Activated CD8-positive, alpha-beta memory T cell treated with anti-CD3 and anti-CD28 coated beads for 24 hours (primary cell): ENCODE measurements around the gene ATP6V1G2.
"Not testable (repeated sequence)": the region's sequence is repeated elsewhere in the genome, so short reads cannot be mapped to it uniquely, and the experiment has no call there.

ENCODE experiments used
- DNase-seq: peaks from one replicate; pipeline ENCODE4 v3.0.0-alpha.2; 2020

The ATP6V1G2 gene

DNA sequence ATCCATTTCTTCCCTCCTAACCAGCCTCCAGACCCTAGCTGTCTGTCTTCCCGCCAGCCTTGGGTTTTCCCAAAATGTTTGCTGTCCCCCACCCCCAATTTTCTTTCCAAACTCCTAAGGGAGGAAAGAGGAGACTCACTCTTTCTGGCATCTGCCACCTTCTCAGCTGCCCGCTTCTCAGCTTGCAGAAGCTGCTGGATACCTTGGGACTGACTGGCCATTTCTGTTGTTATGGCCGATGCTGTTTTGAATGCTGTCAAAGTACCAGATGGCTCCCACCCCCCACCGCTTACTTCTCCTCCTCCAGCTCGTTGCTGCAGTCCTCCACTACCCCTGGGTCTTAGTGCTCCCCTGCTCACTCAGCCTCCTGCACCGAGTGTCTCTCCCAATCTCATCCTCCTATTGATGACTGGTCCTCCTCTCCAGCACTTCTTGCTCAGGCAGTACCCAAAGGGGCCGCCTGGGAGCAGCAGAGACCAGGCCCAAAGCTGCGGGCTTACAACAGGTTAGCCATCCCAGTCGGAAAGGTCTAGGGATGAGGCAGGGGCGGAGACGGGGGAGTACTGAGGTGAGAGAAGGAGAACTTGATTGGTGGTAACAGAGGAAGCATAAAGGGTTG, at the start of gene ATP6V1G2:
Gene ATP6V1G2, minus strand, starts transcription at position 270 of the 619 bp plus-strand sequence. Its CDS starts 49 bp downstream, at position 221.
- DNase-seq, result peak; percentile 95

DNA sequence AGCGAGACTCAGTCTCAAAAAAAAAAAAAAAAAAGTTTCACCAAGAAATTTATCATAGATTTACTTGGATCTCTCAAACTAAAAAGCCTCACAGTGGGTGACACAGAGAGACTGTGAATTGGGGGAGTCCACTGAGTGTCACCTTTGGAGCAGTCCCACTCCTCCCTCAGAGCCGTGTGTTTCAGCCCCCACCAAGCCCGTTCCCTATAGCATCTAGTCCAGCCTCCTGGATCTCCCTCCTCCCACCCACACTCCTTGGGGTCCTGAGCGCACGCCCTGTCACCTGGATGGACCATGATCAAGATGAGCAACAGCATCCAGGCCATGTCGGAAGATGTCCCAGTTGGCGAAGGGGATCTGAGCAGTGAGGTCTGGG, 46.0 kb upstream of the ATP6V1G2 start:
- no peak for DNase-seq

DNA sequence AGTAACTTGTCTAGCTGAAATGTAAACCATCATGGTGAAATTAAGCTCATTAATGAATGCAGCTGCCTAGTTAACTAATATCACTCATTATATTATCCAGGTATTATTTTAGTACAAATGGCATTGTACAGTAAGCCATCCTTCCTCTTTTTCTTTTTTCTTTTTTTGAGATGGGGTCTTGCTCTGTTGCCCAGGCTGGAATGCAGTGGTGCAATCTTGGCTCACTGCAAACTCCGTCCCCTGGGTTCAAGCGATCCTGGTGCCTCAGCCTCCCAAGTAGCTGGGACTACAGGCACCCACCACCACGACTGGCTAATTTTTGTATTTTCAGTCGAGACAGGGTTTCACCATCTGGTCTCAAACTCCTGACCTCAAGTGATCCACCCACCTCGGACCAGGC, 44.3 kb upstream of the ATP6V1G2 start:
- DNase-seq, result not testable (repeated sequence)

DNA sequence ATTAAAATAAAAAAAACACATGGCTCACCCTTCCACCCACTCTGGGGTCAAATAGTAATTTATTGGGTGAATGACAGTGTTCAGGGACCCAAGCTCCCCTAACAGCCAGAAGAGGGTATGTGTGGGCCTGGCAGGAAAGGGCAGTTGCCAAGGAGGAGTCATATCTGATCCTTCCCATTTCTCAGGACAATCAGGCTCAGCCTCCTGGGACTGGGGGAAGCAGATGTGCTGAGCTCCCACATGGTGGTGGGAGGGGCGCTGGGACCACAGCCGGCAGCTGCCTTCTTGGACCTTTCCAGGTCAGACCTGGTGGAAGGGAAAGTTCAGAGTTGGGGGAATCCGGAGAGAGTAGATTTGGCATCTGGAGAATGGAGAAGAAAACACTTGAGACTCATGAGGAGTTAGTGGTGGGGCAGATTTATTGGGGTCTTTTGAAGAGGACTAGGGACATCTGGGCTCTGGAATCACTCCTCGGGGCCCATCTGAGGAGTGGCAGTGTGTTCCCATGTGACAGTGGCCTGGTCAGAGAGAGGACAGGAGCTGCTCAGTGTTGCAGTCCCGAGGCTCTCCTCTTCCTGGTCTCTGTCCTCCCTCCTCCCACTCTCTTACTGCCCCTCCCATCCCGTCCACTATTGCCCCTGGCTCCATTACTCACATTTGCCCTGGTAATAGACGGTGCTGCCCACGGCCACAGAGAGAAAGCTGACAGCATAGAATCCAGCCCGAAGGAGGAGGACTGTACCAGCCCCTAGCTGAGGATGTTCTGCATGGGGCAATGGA, 42.7 kb upstream of the ATP6V1G2 start:
- DNase-seq, result no peak

DNA sequence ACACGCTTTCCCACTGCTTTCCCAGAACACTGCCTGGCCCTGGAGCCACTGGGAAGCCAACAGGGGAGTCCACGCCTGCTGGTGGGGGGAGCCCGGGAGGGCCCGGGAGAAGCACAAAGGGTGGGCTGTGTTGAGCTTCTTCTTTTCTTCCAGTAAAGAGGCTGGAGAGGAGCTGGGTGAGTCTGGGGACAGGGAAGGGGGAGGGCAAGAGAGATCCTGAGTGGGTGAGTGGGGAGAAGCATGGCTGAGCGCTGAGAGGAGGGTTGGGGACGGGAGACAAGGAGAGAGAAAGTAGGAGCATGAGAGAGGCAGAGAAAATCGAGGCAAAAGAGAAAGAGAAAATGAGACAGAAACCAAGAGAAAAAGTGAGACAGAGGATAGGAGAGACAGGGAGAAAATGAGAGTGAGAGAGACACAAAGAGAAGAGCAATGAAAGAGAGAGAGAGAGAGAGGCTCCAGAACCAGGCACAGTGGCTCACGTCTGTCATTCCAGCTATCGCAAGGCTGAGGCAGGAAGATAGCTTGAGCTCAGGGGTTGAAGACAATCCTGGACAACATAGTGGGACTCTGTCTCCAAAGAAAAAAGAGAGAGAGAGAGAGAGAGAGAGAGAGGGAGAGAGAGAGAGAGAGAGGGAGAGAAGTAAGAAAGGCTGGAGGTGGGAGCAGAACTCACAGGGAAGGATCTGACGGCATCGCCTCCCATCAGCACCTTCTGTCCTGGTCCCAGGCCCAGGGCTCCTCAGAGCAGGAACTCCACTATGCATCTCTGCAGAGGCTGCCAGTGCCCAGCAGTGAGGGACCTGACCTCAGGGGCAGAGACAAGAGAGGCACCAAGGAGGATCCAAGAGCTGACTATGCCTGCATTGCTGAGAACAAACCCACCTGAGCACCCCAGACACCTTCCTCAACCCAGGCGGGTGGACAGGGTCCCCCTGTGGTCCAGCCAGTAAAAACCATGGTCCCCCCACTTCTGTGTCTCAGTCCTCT, 41.7 kb upstream of the ATP6V1G2 start:
- DNase-seq, result peak; percentile 72

DNA sequence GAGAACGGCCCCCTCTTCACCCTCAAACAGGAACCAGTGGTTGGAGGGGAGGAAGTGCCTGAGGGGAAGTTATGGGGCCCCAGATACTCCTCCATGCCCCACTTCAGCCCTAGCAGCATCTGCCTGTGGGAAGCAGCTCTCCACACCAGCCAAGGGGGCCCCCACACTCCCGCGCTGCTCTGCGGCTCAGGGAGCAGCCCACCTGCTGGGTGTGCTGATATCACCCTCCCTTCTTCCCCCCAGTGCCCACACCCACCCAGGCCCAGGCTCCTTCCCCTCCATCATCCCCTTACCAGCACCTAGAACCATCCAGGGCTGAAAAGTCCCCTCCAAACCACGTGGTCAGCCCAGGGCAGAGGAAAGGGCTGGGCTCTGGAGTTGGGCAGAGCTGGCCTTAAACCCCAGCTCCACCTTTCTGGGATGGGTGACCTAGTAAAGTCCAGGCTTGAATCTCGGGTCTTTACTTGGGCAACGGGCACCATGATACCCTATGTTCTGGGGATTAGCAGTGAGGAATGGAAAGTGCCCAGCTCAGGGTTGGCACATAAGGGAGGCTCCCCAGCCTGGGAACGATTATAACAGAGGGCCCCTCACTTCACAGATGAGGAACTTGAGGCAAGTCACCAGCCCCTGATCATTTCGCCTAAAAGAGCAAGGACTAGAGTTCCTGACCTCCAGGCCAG, 40.3 kb upstream of the ATP6V1G2 start:
- peak; percentile 77 for DNase-seq

DNA sequence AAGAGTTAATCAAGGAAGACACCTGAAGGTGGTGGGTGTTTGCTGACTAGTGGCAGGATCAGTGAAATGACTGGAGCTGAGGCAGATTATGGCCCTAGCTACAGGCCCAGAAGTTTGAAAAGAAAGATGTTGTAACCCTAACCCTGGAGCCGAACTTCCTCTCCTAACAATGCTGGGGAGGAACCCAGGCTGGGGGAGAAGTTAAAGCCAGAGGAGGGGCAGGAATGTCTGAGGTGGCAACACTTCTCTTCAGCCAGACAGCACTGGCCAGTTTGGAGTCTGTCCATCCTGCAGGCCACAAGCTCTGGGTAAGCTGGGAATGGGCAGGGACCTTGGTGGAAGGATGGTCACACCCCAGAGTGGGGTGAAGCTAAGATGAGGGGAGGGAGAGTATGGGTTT, 39.6 kb upstream of the ATP6V1G2 start, which contains the start of gene LST1:
Gene LST1, plus strand, starts transcription at position 270 of the 400 bp plus-strand sequence. CDS start 1,023 bp downstream, outside the sequence.
- DNase-seq, result peak; percentile 66

DNA sequence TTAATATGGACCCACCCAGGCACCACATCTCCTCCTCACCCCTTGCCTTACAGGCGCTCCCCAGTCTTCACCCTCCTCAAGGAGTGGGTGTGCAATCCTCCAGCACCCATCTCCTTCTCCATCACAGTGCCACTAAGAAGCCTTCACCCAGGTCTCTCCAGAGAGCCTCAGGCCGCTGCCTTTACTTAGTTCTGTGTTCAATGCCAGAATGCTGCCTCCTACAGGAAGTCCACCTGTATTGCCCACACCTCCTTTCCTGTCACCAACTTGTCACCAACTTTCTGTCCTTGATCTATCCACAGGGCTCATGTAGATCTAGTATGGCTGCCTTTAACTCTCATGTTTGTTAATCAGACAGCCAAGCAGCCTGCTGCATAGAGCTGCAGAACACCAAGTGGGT, 39.1 kb upstream of the ATP6V1G2 start:
- DNase-seq, result peak; percentile 75

DNA sequence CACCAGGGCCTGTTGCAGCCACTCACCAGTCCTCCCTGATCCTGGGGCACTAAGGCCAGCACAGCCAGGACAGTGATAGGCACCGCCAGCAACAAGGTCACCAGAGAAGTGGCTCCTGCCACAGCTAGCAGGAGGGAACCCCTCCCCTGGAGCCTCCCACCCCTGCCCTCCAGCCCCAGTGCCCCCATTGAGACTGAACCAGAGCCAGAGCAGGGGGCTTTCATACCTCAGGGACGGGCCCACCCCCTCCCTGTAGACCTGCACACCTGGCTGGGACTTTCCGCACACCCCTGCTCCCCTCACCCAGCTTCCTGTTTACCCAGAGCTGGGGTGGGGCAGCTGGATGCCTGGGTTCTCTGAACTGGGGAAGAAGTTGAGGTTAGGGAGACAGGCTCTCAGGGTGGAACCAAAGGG, 35.8 kb upstream of the ATP6V1G2 start, which contains the start of gene LTB:
Gene LTB, minus strand, starts transcription at position 195 of the 414 bp plus-strand sequence. Its CDS starts 7 bp downstream, at position 188.
- DNase-seq, result peak; percentile 84

DNA sequence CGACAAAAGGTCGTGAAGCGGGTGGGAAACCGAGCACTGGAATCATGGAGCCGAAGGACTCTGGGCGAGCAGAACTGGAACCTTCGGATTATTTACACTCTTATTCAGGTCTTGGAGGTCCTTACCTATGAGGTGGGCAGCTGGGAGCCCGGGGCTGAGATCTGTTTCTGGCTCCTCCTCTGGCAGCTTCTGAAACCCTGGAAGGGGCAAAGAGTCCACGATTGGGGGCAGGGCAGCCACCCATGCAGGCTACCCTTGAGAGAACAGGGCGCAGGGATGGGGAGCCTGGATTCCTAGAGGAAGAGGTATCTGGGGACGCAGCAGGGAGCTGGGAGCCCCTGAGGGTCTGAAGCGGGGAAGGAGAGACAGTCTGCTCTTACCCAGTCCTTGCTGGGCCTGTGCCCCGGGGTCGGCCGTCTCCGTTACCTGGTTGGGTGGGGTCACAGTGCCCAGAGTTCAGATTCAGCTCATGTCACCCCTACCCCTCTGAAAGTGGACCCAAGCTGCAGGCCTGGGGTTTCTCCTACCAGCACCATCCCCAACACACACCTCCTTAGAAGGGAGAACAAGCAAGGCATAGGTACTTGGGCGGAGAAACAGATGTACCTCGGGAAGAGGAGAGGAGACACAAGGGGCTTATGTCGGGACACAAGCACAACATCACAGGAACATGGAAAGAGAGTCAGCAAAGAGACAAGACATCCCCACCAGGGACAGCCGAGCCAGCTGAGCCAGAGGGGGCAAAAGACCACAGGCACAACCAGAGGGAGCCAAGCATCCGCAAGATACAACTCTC, 35.2 kb upstream of the ATP6V1G2 start:
- DNase-seq, result peak; percentile 80

DNA sequence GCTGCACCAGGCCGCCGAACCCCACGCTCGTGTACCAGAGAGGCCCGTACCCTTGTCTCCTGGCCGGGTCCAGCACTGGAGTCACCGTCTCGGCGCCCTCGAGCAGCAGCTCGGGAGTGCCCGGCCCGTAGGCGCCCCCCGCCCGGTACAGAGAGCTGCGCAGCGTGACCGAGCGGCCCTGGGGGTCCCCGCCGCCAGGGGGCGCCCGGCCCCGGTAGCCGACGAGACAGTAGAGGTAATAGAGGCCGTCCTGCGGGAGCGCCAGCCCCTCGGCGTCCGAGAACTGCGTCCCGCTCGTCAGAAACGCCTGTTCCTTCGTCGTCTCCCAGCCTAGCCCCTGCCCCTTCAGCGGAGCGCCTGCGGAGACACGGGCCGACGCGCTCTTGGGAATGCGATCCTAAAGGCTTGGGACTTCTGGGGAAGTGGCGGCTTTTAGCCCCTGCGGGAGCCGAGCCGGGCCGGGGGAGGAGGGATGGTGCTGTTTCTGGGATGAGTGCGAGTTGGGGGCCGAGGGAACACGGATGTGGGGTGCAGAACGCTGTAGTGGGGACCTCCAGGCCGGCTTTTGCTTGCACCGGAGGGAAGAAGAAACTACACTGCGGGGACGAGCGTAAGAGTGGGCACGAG, 34.5 kb upstream of the ATP6V1G2 start:
- DNase-seq, result peak; percentile 97

DNA sequence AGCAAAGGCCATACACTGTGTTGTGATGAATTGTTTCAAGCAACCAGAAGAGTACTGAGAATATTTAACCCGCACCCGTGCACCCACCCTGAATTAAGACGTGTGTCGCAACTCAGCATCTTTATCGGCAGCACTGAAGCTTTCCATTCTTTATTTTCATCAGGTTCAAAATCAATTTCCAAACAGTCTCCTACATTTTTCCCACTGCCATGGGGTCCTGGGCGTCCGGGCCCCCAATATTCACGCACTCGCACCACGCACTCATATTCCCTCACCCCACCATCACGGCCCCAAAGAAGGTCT, 34.0 kb upstream of the ATP6V1G2 start:
- peak; percentile 74 for DNase-seq

DNA sequence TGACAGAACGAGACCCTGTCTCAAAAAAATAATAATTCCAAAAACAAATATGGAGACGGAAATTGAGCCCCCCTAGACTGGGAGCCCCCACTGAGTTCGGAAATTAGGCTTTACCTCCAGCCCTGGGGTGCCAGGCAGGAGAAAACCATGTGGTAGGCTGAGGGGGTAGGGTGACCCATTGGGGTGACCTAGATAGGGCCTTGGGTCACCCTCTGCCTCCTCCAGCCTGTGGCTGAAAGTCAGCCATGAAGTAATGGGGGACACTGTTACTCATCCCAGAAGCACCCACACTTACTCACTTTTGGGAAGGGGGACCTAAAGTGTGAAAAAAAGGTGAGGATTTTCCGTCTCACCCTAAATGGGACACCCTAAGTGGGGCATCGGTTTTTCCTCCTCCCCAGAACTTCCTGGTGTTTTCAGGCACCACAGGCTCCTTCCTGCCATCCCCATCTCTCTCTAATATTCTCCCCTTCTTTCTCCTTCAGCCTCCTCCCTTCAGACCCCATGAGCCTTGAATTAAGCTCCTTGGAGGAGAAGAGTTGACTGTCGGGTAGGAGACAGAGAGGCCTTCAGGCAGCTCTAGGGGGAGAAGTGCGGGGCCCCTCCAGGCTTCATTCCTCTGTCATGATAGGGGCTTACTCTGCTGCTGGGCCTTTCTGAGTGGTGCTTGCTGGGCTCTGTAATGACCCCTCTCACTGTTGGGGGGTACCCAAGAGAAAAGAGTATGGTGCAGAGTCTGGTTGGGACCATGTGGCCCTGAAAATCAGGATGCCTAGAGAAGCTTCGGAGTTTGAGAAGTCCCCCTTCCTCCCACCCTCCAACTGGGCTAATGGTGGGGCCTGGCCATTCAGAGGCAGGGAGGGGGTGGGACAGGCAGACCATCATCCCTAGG, 33.4 kb upstream of the ATP6V1G2 start:
- peak; percentile 82 for DNase-seq

DNA sequence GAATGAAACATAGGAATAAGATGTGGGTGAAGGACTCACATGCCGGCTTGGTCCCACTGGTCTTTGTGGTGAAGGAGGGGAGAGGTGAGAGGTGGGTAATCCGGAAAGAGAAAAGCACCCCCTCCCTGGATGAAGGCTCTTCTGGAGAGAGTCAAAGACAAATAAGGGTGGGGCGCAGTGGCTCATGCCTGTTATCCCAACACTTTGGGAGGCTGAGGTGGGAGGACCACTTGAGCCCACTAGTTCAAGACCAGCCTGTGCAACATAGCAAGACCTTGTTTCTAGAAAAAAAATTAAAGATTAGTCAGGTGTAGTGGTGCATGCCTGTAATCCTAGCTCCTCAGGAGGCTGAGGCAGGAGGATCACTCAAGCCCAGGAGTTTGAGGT, 32.7 kb upstream of the ATP6V1G2 start:
- no peak for DNase-seq

DNA sequence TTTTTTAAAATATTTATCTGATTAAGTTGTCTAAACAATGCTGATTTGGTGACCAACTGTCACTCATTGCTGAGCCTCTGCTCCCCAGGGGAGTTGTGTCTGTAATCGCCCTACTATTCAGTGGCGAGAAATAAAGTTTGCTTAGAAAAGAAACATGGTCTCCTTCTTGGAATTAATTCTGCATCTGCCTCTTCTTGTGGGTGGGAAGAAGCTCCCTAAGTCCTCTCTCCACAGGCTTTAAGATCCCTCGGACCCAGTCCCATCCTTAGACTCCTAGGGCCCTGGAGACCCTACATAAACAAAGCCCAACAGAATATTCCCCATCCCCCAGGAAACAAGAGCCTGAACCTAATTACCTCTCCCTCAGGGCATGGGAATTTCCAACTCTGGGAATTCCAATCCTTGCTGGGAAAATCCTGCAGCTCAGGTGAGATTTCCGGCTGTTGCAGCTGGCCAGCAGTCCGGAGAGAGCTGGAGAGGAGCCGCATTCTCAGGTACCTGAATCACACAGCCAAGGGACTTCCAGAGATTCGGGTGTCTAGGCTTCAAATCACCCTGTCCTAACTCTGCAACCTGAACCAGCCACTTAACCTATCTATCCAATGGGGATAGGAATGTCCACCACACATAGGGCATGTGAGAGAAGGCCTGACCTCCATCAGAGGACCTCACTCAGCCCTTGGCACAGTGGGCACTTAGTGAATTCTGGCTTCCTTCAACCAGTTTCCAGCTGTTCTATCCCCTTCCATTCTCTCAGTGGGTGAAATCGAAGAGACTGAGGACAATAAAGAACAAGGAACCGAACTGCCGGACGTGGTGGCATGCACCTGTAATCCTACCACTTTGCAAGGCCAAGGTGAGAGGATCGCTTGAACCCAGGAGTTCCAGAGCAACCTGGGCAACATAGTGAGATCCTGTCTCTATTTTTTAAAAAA, 32.0 kb upstream of the ATP6V1G2 start:
- DNase-seq, result peak; percentile 75

DNA sequence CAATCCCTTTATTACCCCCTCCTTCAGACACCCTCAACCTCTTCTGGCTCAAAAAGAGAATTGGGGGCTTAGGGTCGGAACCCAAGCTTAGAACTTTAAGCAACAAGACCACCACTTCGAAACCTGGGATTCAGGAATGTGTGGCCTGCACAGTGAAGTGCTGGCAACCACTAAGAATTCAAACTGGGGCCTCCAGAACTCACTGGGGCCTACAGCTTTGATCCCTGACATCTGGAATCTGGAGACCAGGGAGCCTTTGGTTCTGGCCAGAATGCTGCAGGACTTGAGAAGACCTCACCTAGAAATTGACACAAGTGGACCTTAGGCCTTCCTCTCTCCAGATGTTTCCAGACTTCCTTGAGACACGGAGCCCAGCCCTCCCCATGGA, 31.2 kb upstream of the ATP6V1G2 start:
- no peak for DNase-seq

DNA sequence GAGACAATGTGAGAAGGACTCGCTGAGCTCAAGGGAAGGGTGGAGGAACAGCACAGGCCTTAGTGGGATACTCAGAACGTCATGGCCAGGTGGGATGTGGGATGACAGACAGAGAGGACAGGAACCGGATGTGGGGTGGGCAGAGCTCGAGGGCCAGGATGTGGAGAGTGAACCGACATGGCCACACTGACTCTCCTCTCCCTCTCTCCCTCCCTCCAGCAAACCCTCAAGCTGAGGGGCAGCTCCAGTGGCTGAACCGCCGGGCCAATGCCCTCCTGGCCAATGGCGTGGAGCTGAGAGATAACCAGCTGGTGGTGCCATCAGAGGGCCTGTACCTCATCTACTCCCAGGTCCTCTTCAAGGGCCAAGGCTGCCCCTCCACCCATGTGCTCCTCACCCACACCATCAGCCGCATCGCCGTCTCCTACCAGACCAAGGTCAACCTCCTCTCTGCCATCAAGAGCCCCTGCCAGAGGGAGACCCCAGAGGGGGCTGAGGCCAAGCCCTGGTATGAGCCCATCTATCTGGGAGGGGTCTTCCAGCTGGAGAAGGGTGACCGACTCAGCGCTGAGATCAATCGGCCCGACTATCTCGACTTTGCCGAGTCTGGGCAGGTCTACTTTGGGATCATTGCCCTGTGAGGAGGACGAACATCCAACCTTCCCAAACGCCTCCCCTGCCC, 30.6 kb upstream of the ATP6V1G2 start:
- peak; percentile 79 for DNase-seq

DNA sequence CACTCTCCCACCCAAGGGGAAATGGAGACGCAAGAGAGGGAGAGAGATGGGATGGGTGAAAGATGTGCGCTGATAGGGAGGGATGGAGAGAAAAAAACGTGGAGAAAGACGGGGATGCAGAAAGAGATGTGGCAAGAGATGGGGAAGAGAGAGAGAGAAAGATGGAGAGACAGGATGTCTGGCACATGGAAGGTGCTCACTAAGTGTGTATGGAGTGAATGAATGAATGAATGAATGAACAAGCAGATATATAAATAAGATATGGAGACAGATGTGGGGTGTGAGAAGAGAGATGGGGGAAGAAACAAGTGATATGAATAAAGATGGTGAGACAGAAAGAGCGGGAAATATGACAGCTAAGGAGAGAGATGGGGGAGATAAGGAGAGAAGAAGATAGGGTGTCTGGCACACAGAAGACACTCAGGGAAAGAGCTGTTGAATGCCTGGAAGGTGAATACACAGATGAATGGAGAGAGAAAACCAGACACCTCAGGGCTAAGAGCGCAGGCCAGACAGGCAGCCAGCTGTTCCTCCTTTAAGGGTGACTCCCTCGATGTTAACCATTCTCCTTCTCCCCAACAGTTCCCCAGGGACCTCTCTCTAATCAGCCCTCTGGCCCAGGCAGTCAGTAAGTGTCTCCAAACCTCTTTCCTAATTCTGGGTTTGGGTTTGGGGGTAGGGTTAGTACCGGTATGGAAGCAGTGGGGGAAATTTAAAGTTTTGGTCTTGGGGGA, 29.7 kb upstream of the ATP6V1G2 start:
- no peak for DNase-seq
